ENCODE results near the gene NCAPD3. TPM values are rescaled to one million over a fixed set of nuclear protein-coding genes. Genes with fewer than 3 reads are reported as not detected.

The NCAPD3 gene
- total RNA-seq, 1 donor from 2014 or later, result 25.4 TPM

DNA sequence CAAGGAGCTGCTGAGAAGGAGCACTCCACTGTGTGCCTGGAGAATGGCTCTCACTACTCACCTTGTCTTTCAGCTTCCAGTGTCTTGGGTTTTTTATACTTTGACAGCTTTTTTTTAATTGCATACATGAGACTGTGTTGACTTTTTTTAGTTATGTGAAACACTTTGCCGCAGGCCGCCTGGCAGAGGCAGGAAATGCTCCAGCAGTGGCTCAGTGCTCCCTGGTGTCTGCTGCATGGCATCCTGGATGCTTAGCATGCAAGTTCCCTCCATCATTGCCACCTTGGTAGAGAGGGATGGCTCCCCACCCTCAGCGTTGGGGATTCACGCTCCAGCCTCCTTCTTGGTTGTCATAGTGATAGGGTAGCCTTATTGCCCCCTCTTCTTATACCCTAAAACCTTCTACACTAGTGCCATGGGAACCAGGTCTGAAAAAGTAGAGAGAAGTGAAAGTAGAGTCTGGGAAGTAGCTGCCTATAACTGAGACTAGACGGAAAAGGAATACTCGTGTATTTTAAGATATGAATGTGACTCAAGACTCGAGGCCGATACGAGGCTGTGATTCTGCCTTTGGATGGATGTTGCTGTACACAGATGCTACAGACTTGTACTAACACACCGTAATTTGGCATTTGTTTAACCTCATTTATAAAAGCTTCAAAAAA lies 72.6 kb downstream of the NCAPD3 start:
- H3K36me3 Mint-ChIP-seq, result peaks cover 24% of the 10 kb centered on the region
- no peak overlapping the region for H3K27ac Mint-ChIP-seq
- DNase-seq (ENCODE audit: low spot score in 2 of 2, unreplicated experiment in 2 of 2), result no peak
- H3K27me3 Mint-ChIP-seq (ENCODE audit: low read depth), result no peaks in the 10 kb centered on the region
- TF ChIP-seq, protein P1, sequence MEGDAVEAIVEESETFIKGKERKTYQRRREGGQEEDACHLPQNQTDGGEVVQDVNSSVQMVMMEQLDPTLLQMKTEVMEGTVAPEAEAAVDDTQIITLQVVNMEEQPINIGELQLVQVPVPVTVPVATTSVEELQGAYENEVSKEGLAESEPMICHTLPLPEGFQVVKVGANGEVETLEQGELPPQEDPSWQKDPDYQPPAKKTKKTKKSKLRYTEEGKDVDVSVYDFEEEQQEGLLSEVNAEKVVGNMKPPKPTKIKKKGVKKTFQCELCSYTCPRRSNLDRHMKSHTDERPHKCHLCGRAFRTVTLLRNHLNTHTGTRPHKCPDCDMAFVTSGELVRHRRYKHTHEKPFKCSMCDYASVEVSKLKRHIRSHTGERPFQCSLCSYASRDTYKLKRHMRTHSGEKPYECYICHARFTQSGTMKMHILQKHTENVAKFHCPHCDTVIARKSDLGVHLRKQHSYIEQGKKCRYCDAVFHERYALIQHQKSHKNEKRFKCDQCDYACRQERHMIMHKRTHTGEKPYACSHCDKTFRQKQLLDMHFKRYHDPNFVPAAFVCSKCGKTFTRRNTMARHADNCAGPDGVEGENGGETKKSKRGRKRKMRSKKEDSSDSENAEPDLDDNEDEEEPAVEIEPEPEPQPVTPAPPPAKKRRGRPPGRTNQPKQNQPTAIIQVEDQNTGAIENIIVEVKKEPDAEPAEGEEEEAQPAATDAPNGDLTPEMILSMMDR (IDR thresholded peaks at IDR 0.05; ENCODE audit: unreplicated experiment), result no peak
- H3K4me3 Mint-ChIP-seq, result no peak overlapping the region
- H3K9me3 Mint-ChIP-seq, result no peaks in the 10 kb centered on the region
- no peaks in the 10 kb centered on the region for H3K4me1 Mint-ChIP-seq

DNA sequence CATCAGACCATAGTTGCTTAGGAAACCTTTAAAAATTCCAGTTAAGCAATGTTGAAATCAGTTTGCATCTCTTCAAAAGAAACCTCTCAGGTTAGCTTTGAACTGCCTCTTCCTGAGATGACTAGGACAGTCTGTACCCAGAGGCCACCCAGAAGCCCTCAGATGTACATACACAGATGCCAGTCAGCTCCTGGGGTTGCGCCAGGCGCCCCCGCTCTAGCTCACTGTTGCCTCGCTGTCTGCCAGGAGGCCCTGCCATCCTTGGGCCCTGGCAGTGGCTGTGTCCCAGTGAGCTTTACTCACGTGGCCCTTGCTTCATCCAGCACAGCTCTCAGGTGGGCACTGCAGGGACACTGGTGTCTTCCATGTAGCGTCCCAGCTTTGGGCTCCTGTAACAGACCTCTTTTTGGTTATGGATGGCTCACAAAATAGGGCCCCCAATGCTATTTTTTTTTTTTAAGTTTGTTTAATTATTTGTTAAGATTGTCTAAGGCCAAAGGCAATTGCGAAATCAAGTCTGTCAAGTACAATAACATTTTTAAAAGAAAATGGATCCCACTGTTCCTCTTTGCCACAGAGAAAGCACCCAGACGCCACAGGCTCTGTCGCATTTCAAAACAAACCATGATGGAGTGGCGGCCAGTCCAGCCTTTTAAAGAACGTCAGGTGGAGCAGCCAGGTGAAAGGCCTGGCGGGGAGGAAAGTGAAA lies 73.4 kb downstream of the NCAPD3 start:
- H3K27ac Mint-ChIP-seq, result no peak overlapping the region
- no peak for DNase-seq (ENCODE audit: low spot score in 2 of 2, unreplicated experiment in 2 of 2)
- H3K9me3 Mint-ChIP-seq, result no peaks in the 10 kb centered on the region
- H3K36me3 Mint-ChIP-seq, result peaks cover 28% of the 10 kb centered on the region
- TF ChIP-seq, protein P1 (IDR thresholded peaks at IDR 0.05; ENCODE audit: unreplicated experiment), result no peak
- no peaks in the 10 kb centered on the region for H3K27me3 Mint-ChIP-seq (ENCODE audit: low read depth)
- no peaks in the 10 kb centered on the region for H3K4me1 Mint-ChIP-seq
- H3K4me3 Mint-ChIP-seq, result no peak overlapping the region

DNA sequence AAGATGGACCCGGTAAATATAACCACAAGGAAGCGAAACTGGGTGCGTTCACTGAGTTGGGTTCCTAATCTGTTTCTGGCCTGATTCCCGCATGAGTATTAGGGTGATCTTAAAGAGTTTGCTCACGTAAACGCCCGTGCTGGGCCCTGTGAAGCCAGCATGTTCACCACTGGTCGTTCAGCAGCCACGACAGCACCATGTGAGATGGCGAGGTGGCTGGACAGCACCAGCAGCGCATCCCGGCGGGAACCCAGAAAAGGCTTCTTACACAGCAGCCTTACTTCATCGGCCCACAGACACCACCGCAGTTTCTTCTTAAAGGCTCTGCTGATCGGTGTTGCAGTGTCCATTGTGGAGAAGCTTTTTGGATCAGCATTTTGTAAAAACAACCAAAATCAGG lies 74.4 kb downstream of the NCAPD3 start:
- DNase-seq (ENCODE audit: low spot score in 2 of 2, unreplicated experiment in 2 of 2), result no peak
- H3K4me3 Mint-ChIP-seq, result no peak overlapping the region
- H3K9me3 Mint-ChIP-seq, result peaks cover 6% of the 10 kb centered on the region
- TF ChIP-seq, protein P1 (IDR thresholded peaks at IDR 0.05; ENCODE audit: unreplicated experiment), result no peak
- H3K27ac Mint-ChIP-seq, result no peak overlapping the region
- H3K4me1 Mint-ChIP-seq, result no peaks in the 10 kb centered on the region
- no peaks in the 10 kb centered on the region for H3K27me3 Mint-ChIP-seq (ENCODE audit: low read depth)
- H3K36me3 Mint-ChIP-seq, result peaks cover 33% of the 10 kb centered on the region

DNA sequence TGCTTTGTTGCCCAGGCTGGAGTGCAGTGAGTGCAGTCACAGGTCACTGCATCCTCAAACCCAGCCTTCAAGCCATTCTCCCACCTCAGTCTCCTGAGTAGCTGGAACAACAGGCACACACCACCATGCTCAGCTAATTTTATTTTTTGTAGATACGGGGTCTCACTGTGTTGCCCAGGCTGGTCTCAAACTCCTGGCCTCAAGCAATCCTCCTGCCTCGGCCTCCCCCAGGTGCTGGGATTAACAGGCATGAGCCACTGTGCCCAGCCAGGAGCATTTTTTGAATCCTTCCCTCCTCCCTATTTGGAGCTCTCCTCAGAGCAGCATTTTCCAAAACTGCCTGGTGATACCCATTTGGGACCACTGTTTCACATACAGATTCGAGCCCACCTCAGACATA lies 77.2 kb downstream of the NCAPD3 start:
- H3K9me3 Mint-ChIP-seq, result peaks cover 27% of the 10 kb centered on the region
- no peaks in the 10 kb centered on the region for H3K4me1 Mint-ChIP-seq
- no peak overlapping the region for H3K27ac Mint-ChIP-seq
- no peak overlapping the region for H3K4me3 Mint-ChIP-seq
- TF ChIP-seq, protein P1 (IDR thresholded peaks at IDR 0.05; ENCODE audit: unreplicated experiment), result no peak
- H3K36me3 Mint-ChIP-seq, result peaks cover 55% of the 10 kb centered on the region
- no peak for DNase-seq (ENCODE audit: low spot score in 2 of 2, unreplicated experiment in 2 of 2)
- H3K27me3 Mint-ChIP-seq (ENCODE audit: low read depth), result no peaks in the 10 kb centered on the region

DNA sequence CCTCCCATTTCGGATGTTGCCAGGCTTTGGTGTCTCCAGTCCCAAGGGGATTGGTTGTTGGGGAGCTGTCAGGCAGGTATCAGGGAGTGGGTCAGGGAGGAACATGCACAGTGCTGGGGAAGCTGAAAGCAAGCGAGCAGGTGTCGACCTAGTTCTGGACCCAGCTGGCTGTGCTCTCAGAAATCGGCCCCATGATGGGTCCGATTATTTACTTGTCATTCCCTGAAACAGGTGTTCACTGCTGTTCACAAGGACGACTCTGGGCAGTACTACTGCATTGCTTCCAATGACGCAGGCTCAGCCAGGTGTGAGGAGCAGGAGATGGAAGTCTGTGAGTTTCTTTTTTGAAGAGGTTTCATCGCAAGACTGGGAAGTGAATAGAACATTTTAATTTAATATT lies 78.1 kb downstream of the NCAPD3 start:
- Mint-ChIP-seq H3K4me3 (no peak overlapping the region), H3K27me3 (ENCODE audit: low read depth) (no peaks in the 10 kb centered on the region), H3K27ac (no peak overlapping the region), H3K36me3 (peaks cover 62% of the 10 kb centered on the region), H3K4me1 (no peaks in the 10 kb centered on the region), H3K9me3 (peaks cover 27% of the 10 kb centered on the region)
- no peak for DNase-seq (ENCODE audit: low spot score in 2 of 2, unreplicated experiment in 2 of 2)
- TF ChIP-seq, protein P1 (IDR thresholded peaks at IDR 0.05; ENCODE audit: unreplicated experiment), result no peak
